OCI-LY1 (cell line): Measurements from ENCODE around the gene COL23A1.

Experiments
- H2AFZ ChIP-seq: fragments of 200-600 bp; sonication (generic), shearing (Covaris generic); 2 replicates; pipeline ENCODE4 v1.6.0; 2014; ENCODE audit warnings: antibody characterized with exemption, mild to moderate bottlenecking, low read length
- H3F3A ChIP-seq: fragments of 200-600 bp; sonication (generic), shearing (Covaris generic); 2 replicates; pipeline ENCODE4 v1.6.0; 2014; ENCODE audit warnings: mild to moderate bottlenecking, antibody characterized with exemption, low read length, moderate library complexity; ENCODE audit not compliant: insufficient read depth
- H3K27ac ChIP-seq: fragments of 200-600 bp; sonication (generic); 2 replicates; pipeline ENCODE4 v1.5.1; 2014; ENCODE audit warnings: low read length, mixed run types, mild to moderate bottlenecking, low read depth; ENCODE audit not compliant: poor library complexity, severe bottlenecking
- H3K27me3 ChIP-seq: fragments of 200-600 bp; sonication (generic); 2 replicates; pipeline ENCODE4 v1.6.0; 2014; ENCODE audit warnings: antibody characterized with exemption, mild to moderate bottlenecking, low read length, moderate library complexity; ENCODE audit not compliant: insufficient read depth
- H3K36me3 ChIP-seq: fragments of 200-600 bp; sonication (generic); 2 replicates; pipeline ENCODE4 v1.6.1; 2014; ENCODE audit warnings: mild to moderate bottlenecking, antibody characterized with exemption, low read length, moderate library complexity, mixed read lengths; ENCODE audit not compliant: insufficient read depth
- H3K4me1 ChIP-seq: fragments of 200-600 bp; sonication (generic); 2 replicates; pipeline ENCODE4 v1.5.1; 2014; ENCODE audit warnings: mild to moderate bottlenecking, low read length, moderate library complexity; ENCODE audit not compliant: insufficient read depth, severe bottlenecking
- H3K4me2 ChIP-seq: fragments of 200-600 bp; sonication (generic), shearing (Covaris generic); 2 replicates; pipeline ENCODE4 v1.6.1; 2014; ENCODE audit warnings: low read length
- H3K4me3 ChIP-seq: fragments of 200-600 bp; sonication (generic); 2 replicates; pipeline ENCODE4 v1.5.1; 2014; ENCODE audit warnings: low read length, low read depth, mild to moderate bottlenecking, mixed read lengths; ENCODE audit not compliant: poor library complexity, severe bottlenecking
- H3K79me2 ChIP-seq: fragments of 200-600 bp; shearing (Covaris generic); 2 replicates; pipeline ENCODE4 v1.6.1; 2016; ENCODE audit warnings: mixed run types, low read length, mixed read lengths; ENCODE audit not compliant: insufficient read depth
- H3K9ac ChIP-seq: fragments of 200-600 bp; sonication (generic), shearing (Covaris generic); 2 replicates; pipeline ENCODE4 v1.6.1; 2014; ENCODE audit warnings: mild to moderate bottlenecking, low read length, mixed read lengths
- H3K9me2 ChIP-seq: fragments of 200-600 bp; sonication (generic), shearing (Covaris generic); 2 replicates; pipeline ENCODE4 v1.6.1; 2014; ENCODE audit warnings: low read depth, mild to moderate bottlenecking, low read length, mixed read lengths
- H3K9me3 ChIP-seq: fragments of 200-600 bp; shearing (Covaris generic); 2 replicates; pipeline ENCODE4 v1.6.1; 2014; ENCODE audit warnings: low read length, mixed read lengths
- H4K20me1 ChIP-seq: fragments of 200-600 bp; sonication (generic), shearing (Covaris generic); 2 replicates; pipeline ENCODE4 v1.6.0; 2016; ENCODE audit warnings: mild to moderate bottlenecking, low read length; ENCODE audit not compliant: insufficient read depth
- EZH2 ChIP-seq: fragments of 200-600 bp; sonication (generic), shearing (Covaris generic); IDR thresholded peaks from 2 replicates; pipeline ENCODE4 v1.8.0; 2017; ENCODE audit warnings: borderline replicate concordance, mixed run types, mild to moderate bottlenecking, antibody characterized with exemption, low read length, moderate library complexity, mixed read lengths
- TF ChIP-seq, protein P1 (sequence below): fragments of 200-600 bp; sonication (generic), shearing (Covaris generic); IDR thresholded peaks from 2 replicates; pipeline ENCODE4 v1.5.1; 2017; ENCODE audit warnings: mild to moderate bottlenecking, antibody characterized with exemption, low read length, moderate library complexity, mixed read lengths

The COL23A1 gene

DNA sequence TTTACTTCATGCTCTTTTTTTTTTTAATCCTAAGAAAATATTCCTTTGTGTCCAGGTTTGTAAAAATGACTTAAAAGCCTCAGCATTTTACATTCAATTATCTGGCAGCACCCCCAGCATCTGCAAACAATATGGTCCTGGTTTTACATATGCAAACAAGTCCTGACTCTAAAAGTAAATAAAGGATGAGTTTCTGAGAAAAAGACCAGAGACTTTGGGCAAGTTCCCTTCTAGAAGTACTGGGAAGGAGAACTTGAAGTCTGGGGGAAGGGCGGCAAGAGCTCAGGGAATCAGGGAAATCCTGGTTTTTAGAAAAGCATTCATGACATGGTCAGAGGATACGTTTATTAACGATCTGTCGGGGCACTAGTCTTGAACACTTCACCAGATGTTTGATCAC is 25.8 kb downstream of the COL23A1 start:
- Histone ChIP-seq H3K4me2 (no peak overlapping the region), H3K36me3 (no peaks in the 10 kb centered on the region), H3K9me3 (no peaks in the 10 kb centered on the region), H4K20me1 (no peaks in the 10 kb centered on the region), H3K9ac (no peak overlapping the region), H3K4me1 (no peaks in the 10 kb centered on the region), H3K4me3 (no peak overlapping the region), H3K27me3 (no peaks in the 10 kb centered on the region; the same call in 1 of the 2 replicates), H2AFZ (no peak overlapping the region), H3K9me2 (no peaks in the 10 kb centered on the region), H3F3A (no peaks in the 10 kb centered on the region), H3K79me2 (no peaks in the 10 kb centered on the region), H3K27ac (no peak overlapping the region)
- TF ChIP-seq, protein P1, sequence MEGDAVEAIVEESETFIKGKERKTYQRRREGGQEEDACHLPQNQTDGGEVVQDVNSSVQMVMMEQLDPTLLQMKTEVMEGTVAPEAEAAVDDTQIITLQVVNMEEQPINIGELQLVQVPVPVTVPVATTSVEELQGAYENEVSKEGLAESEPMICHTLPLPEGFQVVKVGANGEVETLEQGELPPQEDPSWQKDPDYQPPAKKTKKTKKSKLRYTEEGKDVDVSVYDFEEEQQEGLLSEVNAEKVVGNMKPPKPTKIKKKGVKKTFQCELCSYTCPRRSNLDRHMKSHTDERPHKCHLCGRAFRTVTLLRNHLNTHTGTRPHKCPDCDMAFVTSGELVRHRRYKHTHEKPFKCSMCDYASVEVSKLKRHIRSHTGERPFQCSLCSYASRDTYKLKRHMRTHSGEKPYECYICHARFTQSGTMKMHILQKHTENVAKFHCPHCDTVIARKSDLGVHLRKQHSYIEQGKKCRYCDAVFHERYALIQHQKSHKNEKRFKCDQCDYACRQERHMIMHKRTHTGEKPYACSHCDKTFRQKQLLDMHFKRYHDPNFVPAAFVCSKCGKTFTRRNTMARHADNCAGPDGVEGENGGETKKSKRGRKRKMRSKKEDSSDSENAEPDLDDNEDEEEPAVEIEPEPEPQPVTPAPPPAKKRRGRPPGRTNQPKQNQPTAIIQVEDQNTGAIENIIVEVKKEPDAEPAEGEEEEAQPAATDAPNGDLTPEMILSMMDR = no peak
- no peak for TF ChIP-seq EZH2

DNA sequence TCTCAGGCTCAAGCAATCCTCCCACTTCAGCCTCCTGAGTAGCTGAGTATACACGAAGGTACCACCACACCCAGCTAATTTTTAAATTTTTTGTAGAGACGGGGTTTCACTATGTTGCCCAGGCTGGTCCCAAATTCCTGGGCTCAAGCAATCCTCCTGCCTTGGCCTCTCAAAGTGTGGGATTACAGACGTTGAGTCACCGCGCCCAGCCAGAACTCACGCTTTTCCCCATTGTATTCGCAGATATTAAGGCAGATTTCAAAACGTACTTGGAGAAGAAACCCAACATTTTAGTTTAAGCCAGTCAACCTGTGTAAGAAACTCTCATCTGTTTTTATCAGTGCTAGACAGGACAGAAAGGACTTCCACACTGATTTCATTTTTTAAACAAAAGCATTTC is 26.6 kb downstream of the COL23A1 start:
- no peaks in the 10 kb centered on the region for H3K27me3 ChIP-seq
- H4K20me1 ChIP-seq = no peaks in the 10 kb centered on the region
- no peaks in the 10 kb centered on the region for H3K9me2 ChIP-seq
- H3K79me2 ChIP-seq = no peaks in the 10 kb centered on the region
- no peak overlapping the region for H2AFZ ChIP-seq
- no peaks in the 10 kb centered on the region for H3K9me3 ChIP-seq
- H3K4me3 ChIP-seq = no peak overlapping the region
- H3K4me2 ChIP-seq = no peak overlapping the region
- H3K36me3 ChIP-seq = no peaks in the 10 kb centered on the region
- H3F3A ChIP-seq = no peaks in the 10 kb centered on the region
- no peak overlapping the region for H3K9ac ChIP-seq
- no peaks in the 10 kb centered on the region for H3K4me1 ChIP-seq
- no peak for TF ChIP-seq EZH2
- TF ChIP-seq, protein P1 = no peak
- no peak overlapping the region for H3K27ac ChIP-seq

DNA sequence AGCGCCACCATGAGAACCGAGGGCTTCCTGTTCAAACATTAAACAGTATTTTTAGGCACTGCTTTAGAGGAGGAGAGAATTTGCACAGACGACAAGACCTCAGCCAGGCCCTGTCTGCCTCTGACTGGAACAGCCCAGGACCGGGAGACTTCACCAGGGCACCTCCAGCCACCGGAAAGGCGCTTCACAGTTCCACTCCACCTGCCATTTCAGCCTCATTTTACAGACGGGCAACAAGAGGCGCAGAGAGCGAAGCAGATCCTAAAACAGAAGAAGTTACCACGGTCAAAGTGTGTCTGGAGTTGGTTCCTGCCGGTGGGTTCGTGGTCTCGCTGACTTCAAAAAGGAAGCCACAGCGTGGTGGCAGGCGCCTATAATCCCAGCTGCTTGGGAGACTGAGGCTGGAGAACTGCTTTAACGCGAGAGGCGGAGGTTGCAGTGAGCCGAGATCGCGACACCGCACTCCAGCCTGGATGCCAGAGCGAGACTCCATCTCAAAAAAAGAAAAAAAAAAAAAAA is 28.4 kb downstream of the COL23A1 start:
- H3K9me2 ChIP-seq = no peaks in the 10 kb centered on the region
- TF ChIP-seq EZH2 = no peak
- TF ChIP-seq, protein P1 = no peak
- H3K9ac ChIP-seq = no peak overlapping the region
- H3K79me2 ChIP-seq = no peaks in the 10 kb centered on the region
- H2AFZ ChIP-seq = no peak overlapping the region
- H3K4me3 ChIP-seq = no peak overlapping the region
- H3F3A ChIP-seq = no peaks in the 10 kb centered on the region
- H3K4me2 ChIP-seq = no peak overlapping the region
- no peaks in the 10 kb centered on the region for H3K27me3 ChIP-seq
- H3K9me3 ChIP-seq = no peaks in the 10 kb centered on the region
- H4K20me1 ChIP-seq = no peaks in the 10 kb centered on the region
- no peaks in the 10 kb centered on the region for H3K4me1 ChIP-seq
- no peak overlapping the region for H3K27ac ChIP-seq
- H3K36me3 ChIP-seq = no peaks in the 10 kb centered on the region
